ENCODE measurements around the gene OBP2A. TPM values are rescaled to one million over a fixed set of nuclear protein-coding genes. Genes with fewer than 3 reads are reported as not detected.
"Not testable (repeated sequence)": the region's sequence is repeated elsewhere in the genome, so short reads cannot be mapped to it uniquely, and the experiment has no call there.

OBP2A gene, protein sequence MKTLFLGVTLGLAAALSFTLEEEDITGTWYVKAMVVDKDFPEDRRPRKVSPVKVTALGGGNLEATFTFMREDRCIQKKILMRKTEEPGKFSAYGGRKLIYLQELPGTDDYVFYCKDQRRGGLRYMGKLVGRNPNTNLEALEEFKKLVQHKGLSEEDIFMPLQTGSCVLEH
- total RNA-seq = not detected in 2 replicates
- long read RNA-seq = 0 reads

DNA sequence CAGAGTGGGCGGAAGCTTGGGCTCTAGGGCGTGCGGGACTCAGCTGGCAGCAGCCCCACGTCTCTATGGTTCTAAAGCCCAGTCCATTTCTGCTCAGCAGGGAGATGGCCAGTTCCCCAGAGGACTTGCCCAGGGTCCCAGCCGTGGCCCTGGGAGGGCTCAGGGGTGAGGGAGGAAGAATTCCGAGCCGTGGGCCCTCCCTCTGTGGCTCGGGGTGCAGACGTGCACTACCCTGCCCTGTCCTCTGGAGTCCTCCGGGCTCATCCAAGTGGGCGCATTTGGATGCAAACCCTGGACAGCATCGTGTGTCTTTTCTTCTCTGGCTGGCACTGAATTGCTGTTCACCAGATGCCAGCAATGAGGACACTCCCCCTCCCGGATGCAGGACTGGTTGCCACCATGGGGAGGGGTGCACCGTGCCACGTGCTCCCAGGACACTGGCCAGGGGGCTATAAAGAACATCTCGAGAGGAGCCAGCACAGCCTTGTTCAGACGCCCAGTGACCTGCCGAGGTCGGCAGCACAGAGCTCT is at the start of gene OBP2A:
OBP2A (plus strand) TSS at position 481 of the 531 bp plus-strand sequence. CDS start 55 bp downstream, outside the sequence.
- Mint-ChIP-seq H3K27me3 (ENCODE audit: low read depth) (peaks cover 32% of the 10 kb centered on the region), H3K27ac (ENCODE audit: unreplicated experiment) (peak within 1 kb of the TSS; percentile 31)
- not testable (repeated sequence) for H3K4me1 Mint-ChIP-seq; H3K36me3 Mint-ChIP-seq (ENCODE audit: low read depth); H3K9me3 Mint-ChIP-seq; H3K4me3 Mint-ChIP-seq; DNase-seq (ENCODE audit: low read depth, low spot score)

DNA sequence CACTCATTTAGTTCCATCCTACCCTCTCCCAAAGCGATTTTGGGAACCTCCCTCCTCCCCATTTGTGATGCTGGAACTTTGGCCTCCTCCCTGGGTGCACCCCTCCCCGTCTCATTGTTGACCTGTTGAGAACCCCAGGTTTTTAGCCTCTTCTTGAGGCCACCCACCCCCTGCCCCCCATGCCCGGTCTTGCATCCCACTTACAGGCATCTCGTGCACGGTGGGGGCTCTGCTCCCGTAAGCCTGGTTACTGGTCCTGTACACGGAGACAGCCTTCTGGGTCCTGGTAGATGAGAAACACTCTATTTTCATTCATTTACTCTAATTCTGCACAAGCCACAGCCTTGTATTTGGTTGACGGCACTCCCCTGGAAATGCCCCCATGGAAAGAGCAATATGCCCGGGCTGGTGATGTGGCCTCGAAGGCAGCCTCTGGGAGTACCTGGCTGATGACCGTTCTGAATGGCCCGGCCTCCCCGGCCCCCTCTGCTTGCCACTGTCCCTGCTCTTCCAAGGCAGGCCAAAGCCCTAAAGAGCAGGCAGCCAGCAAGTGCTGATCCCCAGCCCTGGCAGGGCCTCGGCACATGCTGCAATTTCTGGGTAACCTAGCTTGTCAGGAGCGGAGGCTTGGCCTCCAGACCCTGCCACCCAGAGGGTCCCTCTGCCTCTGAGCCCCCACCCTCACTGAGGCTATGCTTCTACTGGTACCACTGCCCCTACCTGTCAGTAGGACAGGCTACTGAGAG is 47.4 kb upstream of the OBP2A start:
- TF ChIP-seq, protein P1, sequence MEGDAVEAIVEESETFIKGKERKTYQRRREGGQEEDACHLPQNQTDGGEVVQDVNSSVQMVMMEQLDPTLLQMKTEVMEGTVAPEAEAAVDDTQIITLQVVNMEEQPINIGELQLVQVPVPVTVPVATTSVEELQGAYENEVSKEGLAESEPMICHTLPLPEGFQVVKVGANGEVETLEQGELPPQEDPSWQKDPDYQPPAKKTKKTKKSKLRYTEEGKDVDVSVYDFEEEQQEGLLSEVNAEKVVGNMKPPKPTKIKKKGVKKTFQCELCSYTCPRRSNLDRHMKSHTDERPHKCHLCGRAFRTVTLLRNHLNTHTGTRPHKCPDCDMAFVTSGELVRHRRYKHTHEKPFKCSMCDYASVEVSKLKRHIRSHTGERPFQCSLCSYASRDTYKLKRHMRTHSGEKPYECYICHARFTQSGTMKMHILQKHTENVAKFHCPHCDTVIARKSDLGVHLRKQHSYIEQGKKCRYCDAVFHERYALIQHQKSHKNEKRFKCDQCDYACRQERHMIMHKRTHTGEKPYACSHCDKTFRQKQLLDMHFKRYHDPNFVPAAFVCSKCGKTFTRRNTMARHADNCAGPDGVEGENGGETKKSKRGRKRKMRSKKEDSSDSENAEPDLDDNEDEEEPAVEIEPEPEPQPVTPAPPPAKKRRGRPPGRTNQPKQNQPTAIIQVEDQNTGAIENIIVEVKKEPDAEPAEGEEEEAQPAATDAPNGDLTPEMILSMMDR (conservative IDR thresholded peaks at IDR 0.05) = no peak
- Mint-ChIP-seq H3K4me1 (peaks cover 12% of the 10 kb centered on the region), H3K9me3 (no peaks in the 10 kb centered on the region), H3K27me3 (ENCODE audit: low read depth) (no peaks in the 10 kb centered on the region), H3K36me3 (ENCODE audit: low read depth) (no peaks in the 10 kb centered on the region), H3K4me3 (peak overlapping the region; percentile 89), H3K27ac (ENCODE audit: unreplicated experiment) (no peak overlapping the region)
- DNase-seq (ENCODE audit: low read depth, low spot score) = no peak

DNA sequence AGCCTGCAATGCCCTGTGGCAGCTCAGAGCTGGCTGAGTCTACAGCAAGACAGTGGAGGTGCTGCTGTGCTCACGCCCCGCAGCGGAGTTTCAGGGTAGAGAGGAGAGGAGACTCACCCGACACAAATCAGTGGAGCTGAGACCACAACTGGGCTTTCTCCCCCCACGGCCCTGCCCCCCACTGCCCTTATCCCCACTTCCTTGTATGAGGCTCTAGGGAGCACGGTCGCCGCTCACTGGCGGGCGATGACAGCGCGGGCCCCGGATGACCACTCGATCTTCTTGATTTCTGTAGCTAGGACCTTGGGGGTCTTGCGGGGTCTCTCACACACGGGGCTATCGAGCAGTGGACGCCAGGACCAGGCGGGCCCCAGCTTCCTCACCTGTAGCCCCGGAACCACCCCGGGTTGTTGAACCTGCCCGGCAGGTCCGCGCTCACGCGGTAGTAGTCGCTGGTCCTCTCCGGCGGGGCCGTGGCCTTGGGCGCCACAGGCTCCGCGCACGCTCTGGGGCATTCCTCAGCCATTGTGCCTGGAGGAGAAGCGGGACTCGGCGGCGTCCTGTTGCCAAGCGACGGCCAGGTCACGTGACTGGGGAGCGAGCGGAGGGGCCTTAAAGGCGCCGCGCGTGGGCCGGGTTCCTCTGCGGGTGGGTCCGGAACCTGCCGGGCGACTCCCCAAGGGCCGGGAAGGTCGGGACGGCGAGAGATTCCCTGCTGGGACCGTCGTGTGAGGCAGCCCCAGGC is 46.4 kb upstream of the OBP2A start:
- peak; percentile 89 for DNase-seq (ENCODE audit: low read depth, low spot score)
- Mint-ChIP-seq H3K4me3 (peak overlapping the region; percentile 89), H3K27ac (ENCODE audit: unreplicated experiment) (peak overlapping the region; percentile 19), H3K9me3 (no peaks in the 10 kb centered on the region), H3K27me3 (ENCODE audit: low read depth) (no peaks in the 10 kb centered on the region), H3K36me3 (ENCODE audit: low read depth) (peaks cover 1% of the 10 kb centered on the region), H3K4me1 (peaks cover 14% of the 10 kb centered on the region)
- TF ChIP-seq, protein P1 (conservative IDR thresholded peaks at IDR 0.05) = no peak

DNA sequence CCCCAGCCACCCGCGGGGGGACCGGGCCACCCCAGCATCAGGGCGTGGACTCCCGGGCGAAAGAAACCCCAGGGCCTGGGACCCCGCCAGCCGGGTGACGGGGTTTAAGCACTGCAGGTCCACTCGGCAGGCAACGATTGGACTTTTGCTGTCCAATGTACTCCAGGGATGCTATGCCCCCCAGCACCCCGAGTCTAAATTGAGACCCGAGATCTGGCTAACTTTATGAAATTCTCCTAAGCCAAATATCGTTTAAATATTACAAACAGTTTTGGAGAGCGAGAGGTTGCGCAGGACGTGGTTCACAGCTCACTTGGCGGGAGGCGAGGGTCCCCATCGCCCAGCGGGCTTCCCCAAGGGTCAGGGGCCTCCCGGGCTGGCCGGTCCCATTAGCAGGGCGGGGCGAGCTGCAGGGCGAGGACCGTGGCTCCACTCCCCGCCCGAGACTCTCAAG is 45.8 kb upstream of the OBP2A start:
- H3K4me3 Mint-ChIP-seq = peak overlapping the region; percentile 89

DNA sequence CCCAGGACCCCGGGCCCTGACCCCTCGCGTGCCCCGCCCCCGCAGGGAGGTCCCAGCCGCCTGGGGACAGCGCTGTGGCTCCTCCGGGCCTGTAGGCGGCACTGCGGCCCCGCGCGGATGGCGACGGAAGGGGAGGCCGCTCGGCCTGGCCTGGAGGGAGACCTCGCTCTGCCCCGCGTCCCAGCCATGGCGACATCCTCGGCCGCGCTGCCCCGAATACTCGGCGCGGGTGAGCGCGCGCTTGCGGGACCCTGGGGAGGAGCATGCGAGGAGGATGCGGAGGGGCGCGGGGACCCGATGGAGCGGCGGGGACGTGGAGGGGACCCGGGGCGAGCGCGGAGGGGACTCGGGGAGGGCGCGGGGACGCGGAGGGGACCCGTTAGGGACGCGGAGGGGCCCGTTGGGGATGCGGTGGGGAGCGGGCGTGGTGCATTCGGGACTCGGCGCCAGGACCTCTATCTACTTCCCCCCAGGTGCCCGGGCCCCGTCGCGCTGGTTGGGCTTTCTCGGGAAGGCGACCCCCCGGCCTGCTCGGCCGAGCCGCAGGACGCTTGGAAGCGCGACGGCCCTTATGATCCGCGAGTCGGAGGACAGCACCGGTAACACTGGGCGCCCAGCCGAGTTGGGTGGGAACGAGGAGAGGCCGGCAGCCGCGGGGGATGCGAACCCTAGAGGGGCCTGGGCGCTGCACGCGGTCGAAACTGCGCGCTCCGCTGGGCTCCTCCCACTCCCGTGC is 45.2 kb upstream of the OBP2A start, which contains the start of gene MRPS2:
MRPS2 (plus strand) TSS at position 158 of the 736 bp plus-strand sequence; CDS start at position 187, 29 bp downstream.
- Mint-ChIP-seq H3K4me3 (peak within 1 kb of the TSS; percentile 90), H3K27me3 (ENCODE audit: low read depth) (no peaks in the 10 kb centered on the region), H3K4me1 (peaks cover 18% of the 10 kb centered on the region), H3K9me3 (no peaks in the 10 kb centered on the region), H3K36me3 (ENCODE audit: low read depth) (peaks cover 4% of the 10 kb centered on the region), H3K27ac (ENCODE audit: unreplicated experiment) (peak within 1 kb of the TSS; percentile 97)
- peak; percentile 94 for DNase-seq (ENCODE audit: low read depth, low spot score)
- TF ChIP-seq, protein P1 (conservative IDR thresholded peaks at IDR 0.05) = peak; percentile 82

More for the DNA sequence above, 45.8 kb upstream of the OBP2A start:
- peak; percentile 37 for DNase-seq (ENCODE audit: low read depth, low spot score)
- TF ChIP-seq, protein P1 (conservative IDR thresholded peaks at IDR 0.05) = no peak
- Mint-ChIP-seq H3K4me1 (peaks cover 18% of the 10 kb centered on the region), H3K9me3 (no peaks in the 10 kb centered on the region), H3K27ac (ENCODE audit: unreplicated experiment) (no peak overlapping the region), H3K36me3 (ENCODE audit: low read depth) (peaks cover 4% of the 10 kb centered on the region), H3K27me3 (ENCODE audit: low read depth) (no peaks in the 10 kb centered on the region)
